Stimulated activated CD4-positive, alpha-beta T cell treated with anti-CD3 and anti-CD28 coated beads, TNF-alpha, amount 100 ng/mL, for 1 hour (primary cell): ENCODE measurements around the gene ATP6V0B.

Experiments
- DNase-seq, 3 donors: peaks; one replicate each; pipeline ENCODE4 v3.0.0-alpha.2; 2020; ENCODE audit warnings: low read depth in 3 of 3, low spot score in 1 of 3

ATP6V0B gene

GRCh38 chr1:44000122-44000665 is 25.4 kb downstream of the ATP6V0B start:
- no peak for DNase-seq

- no peak for DNase-seq
These were observed 27.4 kb downstream of the ATP6V0B start for GRCh38 chr1:44002165-44002564.

- no peak for DNase-seq
These were observed 27.9 kb downstream of the ATP6V0B start for GRCh38 chr1:44002606-44003157.

GRCh38 chr1:44008259-44008658 is 33.5 kb downstream of the ATP6V0B start:
- DNase-seq: no peak

- no peak for DNase-seq
These were observed 36.2 kb downstream of the ATP6V0B start for GRCh38 chr1:44010935-44011471.

- DNase-seq: no peak
These were observed 37.6 kb downstream of the ATP6V0B start for GRCh38 chr1:44012404-44012803.

GRCh38 chr1:44012941-44013609 is 38.3 kb downstream of the ATP6V0B start:
- no peak for DNase-seq

- DNase-seq: no peak
These were observed 39.2 kb downstream of the ATP6V0B start for GRCh38 chr1:44013949-44014348.

GRCh38 chr1:44014365-44015104 is 39.8 kb downstream of the ATP6V0B start:
- no peak for DNase-seq

GRCh38 chr1:44015206-44015605 is 40.4 kb downstream of the ATP6V0B start:
- no peak for DNase-seq

- DNase-seq: no peak
These were observed 41.5 kb downstream of the ATP6V0B start for GRCh38 chr1:44016041-44016889.

- DNase-seq: no peak
These were observed 42.2 kb downstream of the ATP6V0B start for GRCh38 chr1:44016890-44017400.

GRCh38 chr1:44019466-44019948 is 44.7 kb downstream of the ATP6V0B start:
- no peak for DNase-seq

- no peak for DNase-seq
These were observed 45.7 kb downstream of the ATP6V0B start for GRCh38 chr1:44020464-44020863.

- DNase-seq: no peak
These were observed 46.4 kb downstream of the ATP6V0B start for GRCh38 chr1:44021156-44021555.

- no peak for DNase-seq
These were observed 47.0 kb downstream of the ATP6V0B start for GRCh38 chr1:44021581-44022321.

GRCh38 chr1:44024031-44024902 is 49.5 kb downstream of the ATP6V0B start:
- no peak for DNase-seq

GRCh38 chr1:44024903-44025525 is 50.3 kb downstream of the ATP6V0B start:
- DNase-seq: no peak
